IPS-NIHi7 (cell line): ENCODE measurements around the gene RIF1.

ENCODE experiments used
- DNase-seq: peaks from one replicate; pipeline ENCODE4 v3.0.0; 2012; ENCODE audit warnings: mixed read lengths; ENCODE audit errors: extremely low spot score

The RIF1 gene

GRCh38 chr2:151522556-151522955 lies 112.9 kb downstream of the RIF1 start:
- DNase-seq: no peak

GRCh38 chr2:151523850-151524249 lies 114.1 kb downstream of the RIF1 start:
- no peak for DNase-seq

- no peak for DNase-seq
Measured at GRCh38 chr2:151525821-151526373, 116.2 kb downstream of the RIF1 start.

- no peak for DNase-seq
Measured at GRCh38 chr2:151526572-151527090, 116.9 kb downstream of the RIF1 start.
